Activated CD4-positive, alpha-beta T cell treated with anti-CD3 and anti-CD28 coated beads for 24 hours (primary cell): ENCODE results near the gene FBXL13.
"Not testable (repeated sequence)": the region's sequence is repeated elsewhere in the genome, so short reads cannot be mapped to it uniquely, and the experiment has no call there.

ENCODE experiments used
- DNase-seq, 2 donors: peaks; one replicate each; pipeline ENCODE4 v3.0.0-alpha.2; 2020; ENCODE audit warnings: low read depth in 2 of 2

The FBXL13 gene

GRCh38 chr7:103079836-103080235 lies 5.2 kb upstream of the FBXL13 start:
- DNase-seq = no peak

DNA sequence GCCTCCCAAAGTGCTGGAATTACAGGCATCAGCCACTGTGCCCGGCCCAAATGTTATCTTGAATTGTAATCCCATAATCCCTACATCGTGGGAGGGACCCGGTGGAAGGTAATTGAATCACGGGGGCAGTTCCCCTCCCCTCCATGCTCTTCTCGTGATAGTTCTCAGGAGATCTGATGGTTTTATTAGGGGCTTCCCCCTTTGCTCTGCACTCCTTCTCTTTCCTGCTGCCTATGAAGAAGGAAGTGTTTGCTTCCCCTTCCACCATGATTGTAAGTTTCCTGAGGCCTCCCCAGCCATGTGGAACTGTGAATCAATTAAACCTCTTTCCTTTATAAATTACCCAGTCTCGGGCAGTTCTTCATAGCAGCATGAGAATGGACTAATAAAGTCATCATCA lies 3.6 kb upstream of the FBXL13 start:
- not testable (repeated sequence) for DNase-seq

DNA sequence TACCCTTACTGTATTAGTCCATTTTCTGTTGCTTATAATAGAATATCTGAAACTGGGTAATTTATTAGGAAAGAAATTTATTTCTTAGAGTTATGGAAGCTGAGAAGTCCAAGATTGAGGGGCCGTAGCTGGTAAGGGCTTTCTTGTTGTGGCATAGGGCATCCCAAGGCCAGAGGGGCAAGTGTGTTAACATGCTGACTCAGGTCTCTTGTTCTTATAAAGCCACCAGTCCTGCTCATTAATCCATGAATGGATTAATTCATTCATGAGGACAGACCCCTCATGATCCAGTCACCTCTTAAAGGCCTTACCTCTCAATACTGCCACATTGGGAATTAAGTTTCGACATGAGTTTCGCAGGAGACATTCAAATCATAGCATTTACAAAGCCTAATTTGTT lies 2.7 kb upstream of the FBXL13 start:
- DNase-seq = no peak

GRCh38 chr7:103076764-103077163 lies 2.2 kb upstream of the FBXL13 start:
- DNase-seq = no peak

GRCh38 chr7:103075337-103075918 lies 832 bp upstream of the FBXL13 start:
- DNase-seq = peak; percentile 53 to 70

GRCh38 chr7:103073989-103074518 lies 542 bp downstream of the FBXL13 start:
- no peak for DNase-seq

DNA sequence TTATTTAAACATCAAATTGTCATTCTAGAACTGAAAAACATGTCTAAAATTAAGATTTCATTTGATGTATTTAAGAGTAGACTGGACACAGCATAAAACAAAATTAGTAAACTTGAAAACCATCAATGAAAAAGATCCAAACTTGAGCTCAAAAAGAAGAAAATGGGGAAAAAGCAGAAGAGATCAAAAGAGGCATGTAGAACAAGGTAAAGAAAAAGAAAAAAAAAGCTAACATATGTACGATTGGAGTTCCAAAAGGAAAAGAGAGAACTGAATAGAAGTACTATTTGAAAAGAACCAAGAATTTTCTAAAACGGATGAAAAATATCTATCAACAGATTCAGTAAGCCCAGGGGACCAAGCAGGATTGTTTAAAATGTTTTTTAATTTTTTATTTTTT lies 3.6 kb downstream of the FBXL13 start:
- no peak for DNase-seq

DNA sequence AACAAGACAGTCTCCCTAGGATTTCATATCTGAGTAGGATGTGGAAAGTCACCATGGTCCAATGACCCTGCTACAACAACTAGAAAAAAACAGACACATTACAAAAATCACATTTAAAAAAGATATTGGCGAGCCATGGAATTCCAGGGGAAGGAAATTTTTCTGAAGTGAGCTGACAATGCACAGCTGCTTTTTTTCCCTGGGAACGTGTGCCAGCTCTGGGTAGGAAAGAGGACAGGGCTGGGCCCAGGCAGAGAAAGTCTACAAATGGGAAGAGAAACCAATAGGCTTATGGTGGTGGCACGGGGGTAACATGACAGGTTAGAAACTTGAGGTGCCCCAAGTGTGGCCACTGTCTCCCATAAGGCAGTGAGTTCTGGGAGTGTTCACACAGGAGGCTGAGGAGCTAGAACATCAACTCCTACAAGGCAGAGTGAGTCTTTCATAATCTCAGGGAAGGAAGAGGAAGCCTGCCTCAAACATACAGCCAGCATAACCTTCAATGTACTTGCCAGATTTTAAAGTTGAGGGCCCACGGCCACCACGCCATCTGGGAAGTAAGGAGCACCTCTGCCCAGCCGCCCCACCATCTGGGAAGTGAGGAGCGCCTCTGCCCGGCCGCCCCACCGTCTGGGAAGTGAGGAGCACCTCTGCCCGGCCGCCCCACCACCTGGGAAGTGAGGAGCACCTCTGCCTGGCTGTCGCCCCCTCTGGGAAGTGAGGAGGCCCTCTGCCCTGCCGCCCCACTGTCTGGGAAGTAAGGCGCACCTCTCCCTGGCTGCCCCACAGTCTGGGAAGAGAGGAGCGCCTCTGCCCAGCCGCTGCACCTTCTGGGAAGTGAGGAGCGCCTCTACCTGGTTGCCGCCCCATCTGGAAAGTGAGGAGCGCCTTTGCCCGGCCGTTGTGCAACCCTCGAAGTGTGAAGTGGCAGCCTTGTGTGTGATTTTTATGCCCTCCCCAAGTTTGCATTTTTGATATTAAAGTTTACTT lies 5.9 kb downstream of the FBXL13 start:
- no peak for DNase-seq

GRCh38 chr7:103065667-103066066 lies 8.9 kb downstream of the FBXL13 start:
- peak in 1 of 2 donors; percentile 32 for DNase-seq

DNA sequence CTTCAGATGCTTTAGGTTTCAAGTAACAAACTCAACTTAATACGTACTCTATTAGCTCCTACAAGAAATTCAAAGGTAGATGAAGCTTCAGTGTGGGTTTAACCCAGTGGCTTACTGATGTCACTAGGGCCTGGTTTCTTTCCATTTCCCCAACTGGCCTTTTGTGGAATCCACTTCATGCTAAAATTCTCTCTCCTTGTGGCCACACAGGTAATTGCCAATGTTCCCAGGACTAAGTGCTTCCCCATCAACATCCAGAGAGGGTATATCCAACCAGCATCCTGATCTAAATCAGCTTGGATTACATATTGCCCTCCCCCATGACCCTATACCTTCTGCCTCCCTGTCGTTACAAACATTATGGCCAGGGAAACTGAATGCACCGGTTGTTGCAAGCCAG lies 10.7 kb downstream of the FBXL13 start:
- DNase-seq = no peak

- DNase-seq = no peak
Measured at GRCh38 chr7:103059471-103059870, 15.1 kb downstream of the FBXL13 start.

- DNase-seq = no peak
Measured at GRCh38 chr7:103058122-103058521, 16.5 kb downstream of the FBXL13 start.

DNA sequence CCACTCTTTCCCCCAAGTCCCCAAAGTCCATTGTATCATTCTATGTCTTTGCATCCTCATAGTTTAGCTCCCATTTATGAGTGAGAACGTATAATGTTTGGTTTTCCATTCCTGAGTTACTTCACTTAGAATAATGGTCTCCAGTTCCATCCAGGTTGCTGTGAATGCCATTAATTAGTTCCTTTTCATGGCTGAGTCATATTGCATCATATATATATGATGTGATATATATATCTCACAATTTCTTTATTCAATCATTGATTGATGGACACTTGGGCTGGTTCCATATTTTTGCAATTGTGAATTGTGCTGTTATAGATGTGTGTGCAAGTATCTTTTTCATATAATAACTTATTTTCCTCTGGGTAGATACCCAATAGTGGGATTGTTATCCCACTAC lies 18.6 kb downstream of the FBXL13 start:
- DNase-seq = not testable (repeated sequence)

- DNase-seq = no peak
Measured at GRCh38 chr7:103051519-103051918, 23.1 kb downstream of the FBXL13 start.

DNA sequence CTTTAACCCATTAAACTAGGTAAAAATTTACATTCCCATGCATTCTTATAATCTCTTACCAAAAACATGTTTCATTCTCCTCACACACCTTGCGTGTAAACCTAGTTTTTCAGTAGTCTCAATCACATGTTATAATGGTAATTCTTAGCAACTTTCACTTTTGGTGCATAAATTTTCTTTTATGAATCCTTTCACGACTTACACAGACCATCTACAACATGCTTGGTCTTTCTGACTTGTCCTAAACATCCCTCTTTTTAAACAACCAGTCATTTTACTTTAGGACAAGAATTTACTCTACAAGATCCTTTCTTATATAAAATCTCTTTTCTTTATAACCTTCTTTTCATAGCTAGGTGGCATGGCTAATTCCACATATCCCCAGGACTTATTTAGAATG lies 25.8 kb downstream of the FBXL13 start:
- no peak for DNase-seq

DNA sequence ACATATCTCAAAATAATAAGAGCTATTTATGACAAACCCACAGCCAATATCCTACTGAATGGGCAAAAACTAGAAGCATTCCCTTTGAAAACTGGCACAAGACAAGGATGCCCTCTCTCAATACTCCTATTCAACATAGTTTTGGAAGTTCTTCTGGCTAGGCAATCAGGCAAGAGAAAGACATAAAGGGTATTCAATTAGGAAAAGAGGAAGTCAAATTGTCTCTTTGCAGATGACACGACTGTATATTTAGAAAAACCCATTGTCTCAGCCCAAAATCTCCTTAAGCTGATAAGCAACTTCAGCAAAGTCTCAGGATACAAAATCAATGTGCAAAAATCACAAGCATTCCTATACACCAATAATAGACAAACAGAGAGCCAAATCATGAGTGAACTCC lies 32.8 kb downstream of the FBXL13 start:
- DNase-seq = not testable (repeated sequence)

DNA sequence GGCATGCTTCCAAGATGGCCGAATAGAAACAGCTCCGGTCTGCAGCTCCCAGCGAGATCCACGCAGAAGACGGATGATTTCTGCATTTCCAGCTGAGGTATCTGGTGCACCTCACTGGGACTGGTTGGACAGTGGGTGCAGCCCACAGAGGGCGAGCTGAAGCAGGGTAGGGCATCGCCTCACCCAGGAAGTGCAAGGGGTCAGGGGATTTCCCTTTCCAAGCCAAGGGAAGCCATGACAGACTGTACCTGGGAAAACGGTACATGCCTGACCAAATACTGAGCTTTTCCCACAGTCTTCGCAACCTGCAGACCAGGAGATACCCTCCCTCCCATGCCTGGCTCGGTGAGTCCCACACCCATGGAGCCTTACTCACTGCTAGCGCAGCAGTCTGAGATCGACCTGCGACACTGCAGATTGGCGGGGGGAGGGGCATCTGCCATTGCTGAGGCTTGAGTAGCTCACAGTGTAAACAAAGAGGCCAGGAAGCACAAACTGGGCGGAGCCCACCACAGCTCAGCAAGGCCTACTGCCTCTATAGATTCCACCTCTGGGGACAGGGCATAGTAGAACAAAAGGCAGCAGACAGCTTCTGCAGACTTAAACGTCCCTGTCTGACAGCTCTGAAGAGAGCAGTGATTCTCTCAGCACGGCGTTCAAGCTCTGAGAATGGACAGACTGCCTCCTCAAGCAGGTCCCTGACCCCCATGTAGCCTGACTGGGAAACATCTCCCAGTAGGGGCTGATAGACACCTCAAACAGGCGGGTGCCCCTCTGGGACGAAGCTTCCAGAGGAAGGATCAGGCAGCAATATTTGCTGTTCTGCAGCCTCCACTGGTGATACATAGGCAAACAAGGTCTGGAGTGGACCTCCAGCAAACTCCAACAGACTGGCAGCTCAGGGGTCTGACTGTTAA lies 36.5 kb downstream of the FBXL13 start:
- not testable (repeated sequence) for DNase-seq

DNA sequence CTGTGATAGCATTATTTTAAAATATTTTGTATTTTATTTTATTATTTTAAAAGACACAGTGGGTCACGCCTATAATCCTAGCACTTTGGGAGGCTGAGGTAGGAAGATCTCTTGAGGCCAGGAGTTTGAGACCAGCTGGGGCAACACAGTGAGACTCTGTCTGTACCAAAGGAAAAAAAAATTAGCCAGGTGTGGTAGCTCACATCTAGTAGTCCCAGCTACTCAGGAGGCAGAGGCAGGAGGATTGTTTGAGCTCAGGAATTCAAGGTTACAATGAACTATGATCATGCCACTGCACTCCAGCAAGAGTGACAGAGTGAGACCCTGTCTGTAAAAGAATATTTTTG lies 37.1 kb downstream of the FBXL13 start:
- DNase-seq = no peak

- DNase-seq = not testable (repeated sequence)
Measured at GRCh38 chr7:103034318-103034717, 40.3 kb downstream of the FBXL13 start.

- no peak for DNase-seq
Measured at GRCh38 chr7:103031781-103032180, 42.8 kb downstream of the FBXL13 start.

GRCh38 chr7:103031024-103031423 lies 43.6 kb downstream of the FBXL13 start:
- no peak for DNase-seq

DNA sequence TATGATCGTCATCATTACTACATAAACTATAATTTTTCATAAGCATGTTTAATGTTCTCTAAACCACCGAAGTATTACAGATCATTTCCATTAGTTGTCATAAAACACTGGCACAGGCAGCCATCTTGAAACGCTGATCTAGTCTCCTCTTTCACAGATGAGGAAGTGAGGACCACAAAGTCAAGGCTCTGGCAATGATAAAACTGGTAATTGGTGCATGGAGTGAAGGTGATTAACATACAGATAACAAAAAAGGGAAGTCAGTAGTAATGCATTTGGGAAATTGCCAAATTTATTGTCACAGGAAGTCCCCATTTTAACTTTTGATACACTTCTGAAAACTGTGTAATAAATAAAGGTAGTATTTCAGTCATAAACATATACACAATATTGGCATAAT lies 49.3 kb downstream of the FBXL13 start:
- no peak for DNase-seq
